ENCODE measurements around the gene ART1.
A peak's percentile ranks its signal among the peaks of the same experiment; 100 is the strongest.
"Not testable (repeated sequence)": the region's sequence is repeated elsewhere in the genome, so short reads cannot be mapped to it uniquely, and the experiment has no call there.

ART1 gene, protein sequence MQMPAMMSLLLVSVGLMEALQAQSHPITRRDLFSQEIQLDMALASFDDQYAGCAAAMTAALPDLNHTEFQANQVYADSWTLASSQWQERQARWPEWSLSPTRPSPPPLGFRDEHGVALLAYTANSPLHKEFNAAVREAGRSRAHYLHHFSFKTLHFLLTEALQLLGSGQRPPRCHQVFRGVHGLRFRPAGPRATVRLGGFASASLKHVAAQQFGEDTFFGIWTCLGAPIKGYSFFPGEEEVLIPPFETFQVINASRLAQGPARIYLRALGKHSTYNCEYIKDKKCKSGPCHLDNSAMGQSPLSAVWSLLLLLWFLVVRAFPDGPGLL

DNA sequence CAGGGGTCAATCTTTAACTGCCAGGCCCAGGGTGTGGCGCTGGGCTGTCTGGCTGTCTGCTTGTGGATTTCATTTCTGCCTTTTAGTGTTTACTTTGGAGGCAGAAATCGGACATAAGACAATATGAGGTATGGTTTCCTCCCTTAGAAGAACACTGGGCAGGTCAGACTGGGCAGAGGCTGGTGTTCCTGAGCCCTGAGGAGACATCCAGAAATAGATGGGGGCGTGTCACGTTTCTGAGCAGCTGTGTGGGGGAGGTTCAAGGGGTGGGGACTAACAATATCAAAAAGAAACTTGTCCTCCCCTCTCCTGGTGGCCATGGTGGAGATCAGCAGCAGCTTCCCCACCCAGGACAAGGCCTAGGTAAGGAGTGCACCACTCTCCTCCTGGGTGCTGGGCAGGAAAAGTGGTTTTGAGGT is at the start of gene ART1:
ART1 (plus strand) TSS at position 312 of the 419 bp plus-strand sequence. CDS start 14,086 bp downstream, outside the sequence.
- no peak for DNase-seq

DNA sequence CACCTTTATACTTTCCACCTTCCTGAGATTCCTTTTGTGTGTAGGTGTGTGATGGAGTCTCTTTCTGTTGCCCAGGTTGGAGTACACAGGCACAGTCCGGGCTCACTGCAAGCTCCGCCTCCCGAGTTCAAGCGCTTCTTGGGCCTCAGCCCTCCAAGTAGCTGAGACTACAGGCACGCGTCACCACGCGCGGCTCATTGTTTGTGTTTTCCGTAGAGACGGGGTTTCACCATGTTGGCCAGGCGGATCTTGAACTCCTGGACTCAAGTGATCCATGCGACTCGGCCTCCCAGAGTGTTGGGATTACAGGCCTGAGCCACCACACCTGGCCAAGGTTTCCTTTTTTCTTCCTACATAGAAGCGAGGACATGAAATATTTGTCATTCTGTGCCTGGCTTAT is 47.2 kb upstream of the ART1 start:
- DNase-seq, result not testable (repeated sequence)

DNA sequence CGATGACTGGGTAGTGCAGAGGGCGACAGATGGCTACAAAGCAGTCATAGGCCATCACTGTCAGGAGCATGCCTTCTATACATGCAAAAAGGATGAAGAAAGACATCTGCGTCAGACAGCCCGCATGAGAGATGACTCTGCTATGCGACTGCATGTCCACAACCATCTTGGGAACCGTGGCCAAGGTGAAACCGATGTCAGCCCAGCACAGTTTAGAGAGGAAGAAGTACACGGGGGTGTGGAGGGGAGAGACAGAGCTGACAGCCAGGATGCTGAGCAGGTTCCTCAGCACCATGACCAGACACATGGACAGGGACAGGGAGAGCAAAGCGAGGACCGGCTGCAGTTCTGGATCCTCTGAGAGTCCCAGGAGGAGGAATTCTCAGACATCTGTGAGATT is 44.7 kb upstream of the ART1 start:
- not testable (repeated sequence) for DNase-seq

DNA sequence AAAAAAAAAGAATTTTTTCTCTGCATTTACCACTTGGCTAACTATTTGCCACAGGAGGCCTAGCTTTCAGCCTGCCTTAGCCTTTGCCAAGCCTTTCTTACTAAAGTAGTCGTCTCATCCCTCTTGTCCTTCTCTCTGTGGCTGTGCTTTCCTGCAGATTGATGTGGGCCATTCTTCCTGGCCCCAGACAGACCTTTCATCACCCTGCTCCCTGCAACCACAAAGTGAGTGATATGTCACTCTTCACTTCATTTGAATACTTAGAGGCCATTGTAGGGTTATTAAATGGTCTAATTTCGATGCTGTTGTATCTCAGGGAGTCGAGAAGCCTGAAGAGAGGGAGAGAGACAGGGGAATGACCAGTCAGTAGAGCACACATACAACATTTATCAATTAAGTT is 40.8 kb upstream of the ART1 start:
- no peak for DNase-seq

DNA sequence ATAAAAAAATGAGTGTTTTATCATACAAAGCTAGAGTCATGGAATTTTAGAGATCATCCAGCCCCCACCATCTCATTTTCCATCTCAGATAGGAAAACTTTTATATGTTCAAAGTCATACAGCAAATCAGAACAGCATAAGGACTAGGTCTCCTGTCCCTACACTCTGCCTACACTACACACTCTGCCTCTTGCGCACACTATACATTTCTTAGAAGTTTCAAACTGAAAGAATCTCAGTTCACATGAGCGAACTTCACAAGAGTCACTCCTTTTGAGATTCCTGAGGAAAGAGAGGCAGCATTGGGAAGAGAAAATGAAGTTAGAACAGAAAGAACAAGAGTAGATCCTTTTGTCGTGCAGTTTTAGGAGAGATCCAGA is 39.7 kb upstream of the ART1 start:
- no peak for DNase-seq

DNA sequence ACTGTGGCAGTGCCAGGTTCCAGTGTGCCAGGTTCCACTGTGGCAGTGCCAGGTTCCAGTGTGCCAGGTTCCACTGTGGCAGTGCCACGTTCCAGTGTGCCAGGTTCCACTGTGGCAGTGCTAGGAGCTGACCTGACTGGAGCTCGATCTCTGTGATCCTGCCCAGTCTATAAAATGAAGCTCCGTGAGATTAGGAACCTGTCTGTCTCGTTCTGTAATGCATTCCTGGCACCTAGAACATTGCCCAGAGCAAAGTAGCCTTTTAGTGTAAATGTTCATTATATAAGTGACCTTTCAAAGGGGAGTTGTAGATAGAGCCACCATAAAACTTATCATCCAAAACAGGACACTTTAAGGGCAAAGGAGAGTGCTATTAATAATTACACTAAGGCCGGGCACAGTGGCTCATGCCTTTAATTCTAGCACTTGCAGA is 39.1 kb upstream of the ART1 start:
- DNase-seq, result no peak

DNA sequence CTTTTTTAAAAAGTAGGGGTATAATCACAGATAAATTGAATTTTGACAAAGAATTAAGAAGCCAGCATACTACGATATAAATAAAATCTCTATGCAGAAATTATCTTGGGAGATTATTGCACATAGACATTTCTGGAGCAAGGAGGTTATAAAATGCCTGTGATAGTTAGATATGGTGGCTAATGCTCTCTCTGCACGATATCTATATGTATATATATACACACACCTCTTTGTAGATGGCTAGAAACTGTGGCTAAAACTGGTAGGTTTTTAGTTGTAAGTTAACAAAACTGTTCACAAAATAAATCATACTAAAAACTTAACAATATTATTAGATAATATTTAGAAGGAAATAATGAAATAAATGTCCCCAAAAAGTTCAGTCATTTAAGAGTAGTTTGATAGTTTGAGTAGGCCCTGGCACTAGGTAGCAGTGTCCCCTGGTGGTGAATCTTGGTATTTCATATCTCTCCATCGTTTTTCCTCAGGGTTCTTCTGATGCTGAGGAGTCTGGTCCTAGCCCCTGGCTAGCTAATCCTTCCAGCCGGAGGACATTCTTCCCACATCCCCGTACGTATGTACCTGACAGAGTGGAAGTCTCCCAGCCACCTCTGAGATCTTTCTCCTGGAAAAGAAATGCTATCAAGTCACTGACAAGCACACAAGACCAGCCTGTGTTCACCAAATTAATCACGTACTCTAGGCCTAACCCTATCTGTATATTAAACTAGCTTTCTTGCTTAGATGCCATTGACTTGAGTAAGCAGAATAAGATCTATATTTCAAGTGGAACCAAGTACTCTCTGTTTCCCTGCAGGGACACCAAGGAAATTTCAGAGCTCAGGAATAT is 35.3 kb upstream of the ART1 start:
- peak; percentile 39 for DNase-seq

DNA sequence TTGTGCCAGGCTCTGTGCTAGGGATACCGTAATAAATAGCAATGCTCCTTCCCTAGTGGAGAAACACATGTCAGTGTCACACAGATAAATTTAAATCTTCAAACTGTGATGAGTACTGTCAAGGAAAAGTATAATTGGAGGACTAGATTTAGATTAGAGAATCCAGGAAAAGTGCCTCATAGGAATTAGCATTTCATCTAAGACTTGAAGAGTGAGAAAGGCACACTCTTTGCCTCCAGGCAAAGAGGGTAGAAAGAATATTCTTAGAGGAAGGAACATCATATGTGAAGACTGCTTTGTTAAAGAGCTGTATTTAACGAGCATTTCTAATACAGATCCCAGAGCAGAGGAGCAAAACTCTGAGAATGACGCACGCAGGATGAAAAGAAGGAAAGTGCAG is 34.1 kb upstream of the ART1 start:
- DNase-seq, result no peak

DNA sequence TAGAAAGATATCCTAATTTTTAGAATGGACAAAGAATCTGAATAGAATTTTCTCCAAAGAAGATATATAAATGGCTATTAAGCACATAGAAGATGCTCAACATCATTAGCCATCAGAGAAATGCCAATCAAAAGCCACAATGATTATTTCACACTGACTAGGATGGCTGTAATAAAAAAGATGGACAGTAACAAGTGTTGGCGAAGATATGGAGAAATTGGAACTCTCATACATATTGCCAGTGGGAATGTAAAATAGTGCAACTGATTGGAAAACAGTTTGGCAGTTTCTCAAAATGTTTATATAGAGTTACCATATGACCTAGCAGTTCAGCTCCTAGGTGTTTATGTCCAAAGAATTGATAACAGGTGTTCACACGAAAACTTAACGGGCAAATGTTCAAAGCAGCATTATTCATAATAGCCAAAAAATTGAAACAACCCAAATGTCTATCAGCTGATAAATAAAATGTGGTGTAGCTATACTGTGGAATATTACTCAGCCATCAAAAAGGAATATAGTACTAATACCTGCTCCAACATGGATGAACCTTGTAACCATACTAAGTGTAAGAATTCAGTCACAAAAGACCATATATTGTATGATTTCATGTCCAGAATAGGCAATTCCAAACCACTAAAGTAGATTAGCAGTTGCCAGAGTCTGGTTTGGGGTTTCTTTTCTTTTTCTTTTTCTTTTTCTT is 32.8 kb upstream of the ART1 start:
- DNase-seq, result no peak

DNA sequence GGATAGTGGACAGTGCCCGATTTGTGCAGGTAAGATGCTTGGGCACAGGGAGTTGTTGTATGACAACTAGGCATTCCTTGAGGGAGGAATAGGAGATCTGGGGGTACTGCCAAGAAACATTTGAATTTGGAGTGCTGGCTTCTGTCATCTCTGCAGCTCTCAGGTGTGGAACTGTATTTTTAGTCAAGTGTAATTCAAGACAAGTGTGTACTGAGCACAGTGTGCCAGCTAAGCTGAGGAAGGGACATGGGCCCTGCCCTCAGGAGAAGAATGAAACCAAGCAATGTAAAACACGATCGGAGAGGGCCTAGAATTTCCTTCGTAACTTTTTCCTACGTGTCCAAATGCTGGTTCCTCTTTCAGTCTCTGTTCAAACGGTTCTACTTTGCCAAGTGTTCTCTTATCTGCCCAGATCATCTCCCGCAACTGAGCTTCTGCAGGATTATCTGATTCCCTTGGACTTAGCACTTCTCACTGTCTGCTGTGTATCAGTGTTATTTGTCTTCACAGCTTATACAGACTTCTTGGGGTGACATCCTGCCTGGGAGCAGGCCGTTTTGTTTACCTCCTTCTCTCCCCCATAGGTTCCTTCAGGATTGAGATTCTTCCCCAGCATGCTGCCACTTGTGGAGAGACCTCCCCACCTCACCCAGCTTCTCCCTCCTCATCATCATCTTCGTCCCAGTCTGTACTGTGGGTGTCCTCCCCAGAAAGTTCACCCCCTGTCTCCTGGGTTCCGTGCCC is 30.8 kb upstream of the ART1 start:
- DNase-seq, result no peak

DNA sequence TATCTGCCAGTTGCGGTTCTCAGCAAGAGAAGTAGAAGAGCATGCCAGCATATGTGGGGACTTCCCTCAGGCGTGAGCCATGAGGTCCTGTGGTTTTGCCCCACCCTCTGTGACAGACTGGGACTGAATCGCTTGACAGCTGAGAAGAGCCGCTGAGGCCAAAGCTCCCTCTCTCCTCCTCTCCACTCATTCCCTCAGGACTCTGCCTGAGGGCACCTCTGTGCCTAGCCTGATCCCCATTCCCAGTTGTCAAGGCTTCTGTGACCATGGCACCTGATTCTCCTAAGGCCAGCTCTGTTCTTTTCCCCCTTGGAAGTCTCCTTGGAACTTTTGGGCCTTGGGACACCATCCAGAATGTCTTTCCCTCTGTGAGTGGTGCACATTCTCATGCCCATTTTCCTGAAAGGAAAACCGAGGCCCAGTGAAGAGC is 30.2 kb upstream of the ART1 start:
- DNase-seq, result no peak

DNA sequence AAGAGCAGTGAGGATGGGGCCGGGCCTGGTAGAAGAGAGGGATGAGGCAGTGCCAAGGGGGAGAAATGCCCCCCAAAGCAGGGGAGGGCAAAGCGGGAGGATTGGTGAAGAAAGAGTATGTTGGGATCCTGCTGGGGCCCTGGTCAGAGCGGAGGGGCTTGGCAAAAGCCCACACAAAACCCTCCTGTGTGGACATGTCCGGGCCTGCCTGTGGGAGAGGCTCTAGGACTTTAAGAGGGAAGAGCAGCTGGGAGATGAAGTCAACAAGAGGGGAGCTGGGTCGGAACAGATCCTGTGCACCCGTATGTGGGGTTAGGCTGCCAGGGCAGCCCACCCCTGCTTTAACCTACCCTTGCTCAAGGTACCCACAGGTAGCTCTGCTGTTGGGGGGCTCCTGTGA is 28.9 kb upstream of the ART1 start:
- DNase-seq, result no peak

DNA sequence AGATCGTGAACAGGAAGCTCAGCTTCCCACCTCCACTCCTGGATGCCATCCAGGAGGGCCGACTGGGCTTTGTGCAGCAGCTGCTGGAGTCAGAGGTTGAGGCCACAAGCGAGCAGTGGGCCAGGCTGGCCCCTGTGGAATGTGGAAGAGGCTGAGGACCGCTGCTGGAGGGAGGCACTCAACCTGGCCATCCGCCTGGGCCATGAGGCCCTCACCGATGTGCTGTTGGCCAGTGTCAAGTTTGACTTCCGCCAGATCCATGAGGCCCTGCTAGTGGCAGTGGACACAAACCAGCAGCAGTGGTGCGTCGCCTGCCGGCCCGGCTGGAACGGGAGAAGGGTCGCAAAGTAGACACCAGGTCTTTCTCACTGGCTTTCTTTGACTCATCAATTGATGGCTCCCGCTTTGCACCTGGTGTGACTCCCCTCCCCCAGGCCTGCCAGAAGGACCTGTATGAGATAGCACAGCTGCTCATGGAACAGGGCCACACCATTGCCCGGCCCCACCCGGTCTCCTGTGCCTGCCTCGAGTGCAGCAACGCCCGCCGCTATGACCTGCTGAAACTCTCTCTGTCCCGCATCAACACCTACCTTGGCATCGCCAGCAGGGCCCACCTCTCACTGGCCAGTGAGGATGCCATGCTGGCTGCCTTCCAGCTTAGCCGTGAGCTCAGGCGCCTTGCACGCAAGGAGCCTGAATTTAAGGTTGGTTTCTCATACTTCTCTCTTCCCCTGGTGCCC is 28.0 kb upstream of the ART1 start:
- DNase-seq, result no peak

DNA sequence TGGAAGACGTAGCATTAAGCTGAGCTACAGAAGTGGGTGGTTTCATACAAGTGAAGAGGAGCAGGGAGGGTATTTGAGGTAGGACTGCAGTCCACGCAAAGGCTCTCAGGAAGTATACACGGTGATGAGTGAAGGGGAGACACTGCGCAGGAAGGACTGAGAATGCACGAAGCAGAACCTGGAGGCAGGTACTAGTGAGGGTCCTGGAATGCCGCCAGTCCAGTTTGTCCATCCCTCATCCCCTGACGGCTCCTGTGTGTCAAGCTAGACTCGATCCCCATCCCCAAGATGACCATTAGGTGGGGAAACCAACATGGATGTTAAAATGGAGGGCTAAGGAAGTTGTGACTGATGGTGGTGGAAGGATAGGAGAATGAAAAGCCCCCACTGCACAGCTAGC is 26.9 kb upstream of the ART1 start:
- no peak for DNase-seq

DNA sequence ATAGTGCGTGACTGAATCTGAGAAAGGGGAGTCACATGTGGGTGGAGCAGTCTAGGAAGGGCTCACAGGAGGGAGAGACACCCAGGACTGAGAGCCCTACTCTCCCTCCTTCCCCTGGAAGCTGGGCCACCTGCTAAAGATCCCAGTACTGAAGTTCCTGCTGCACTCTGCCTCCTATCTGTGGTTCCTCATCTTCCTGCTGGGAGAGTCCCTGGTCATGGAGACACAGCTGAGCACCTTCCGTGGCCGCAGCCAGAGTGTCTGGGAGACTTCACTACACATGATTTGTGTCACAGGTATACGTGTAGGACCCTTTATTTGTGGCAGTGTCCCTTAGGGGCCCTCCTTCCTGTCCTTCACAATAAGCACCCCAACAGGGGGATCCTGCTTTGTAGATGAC is 22.4 kb upstream of the ART1 start:
- DNase-seq, result no peak

DNA sequence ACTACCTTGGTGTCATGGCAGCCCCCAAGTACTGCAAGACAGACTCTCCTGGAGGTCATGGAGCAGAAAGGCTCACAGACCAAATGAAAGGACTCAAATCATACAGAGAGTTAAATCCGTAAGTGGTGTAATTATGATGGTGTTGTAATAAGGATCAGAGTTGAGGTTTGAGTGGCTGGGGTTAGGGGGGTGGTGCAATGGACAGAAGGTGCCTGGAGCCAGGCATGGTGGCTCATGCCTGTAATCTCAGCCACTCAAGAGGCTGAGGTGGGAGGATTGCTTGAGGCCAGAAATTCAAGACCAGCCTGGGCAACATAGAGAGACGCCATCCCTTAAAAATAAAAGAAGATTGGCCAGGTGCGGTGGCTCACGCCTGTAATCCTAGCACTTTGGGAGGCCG is 21.8 kb upstream of the ART1 start:
- DNase-seq, result no peak

DNA sequence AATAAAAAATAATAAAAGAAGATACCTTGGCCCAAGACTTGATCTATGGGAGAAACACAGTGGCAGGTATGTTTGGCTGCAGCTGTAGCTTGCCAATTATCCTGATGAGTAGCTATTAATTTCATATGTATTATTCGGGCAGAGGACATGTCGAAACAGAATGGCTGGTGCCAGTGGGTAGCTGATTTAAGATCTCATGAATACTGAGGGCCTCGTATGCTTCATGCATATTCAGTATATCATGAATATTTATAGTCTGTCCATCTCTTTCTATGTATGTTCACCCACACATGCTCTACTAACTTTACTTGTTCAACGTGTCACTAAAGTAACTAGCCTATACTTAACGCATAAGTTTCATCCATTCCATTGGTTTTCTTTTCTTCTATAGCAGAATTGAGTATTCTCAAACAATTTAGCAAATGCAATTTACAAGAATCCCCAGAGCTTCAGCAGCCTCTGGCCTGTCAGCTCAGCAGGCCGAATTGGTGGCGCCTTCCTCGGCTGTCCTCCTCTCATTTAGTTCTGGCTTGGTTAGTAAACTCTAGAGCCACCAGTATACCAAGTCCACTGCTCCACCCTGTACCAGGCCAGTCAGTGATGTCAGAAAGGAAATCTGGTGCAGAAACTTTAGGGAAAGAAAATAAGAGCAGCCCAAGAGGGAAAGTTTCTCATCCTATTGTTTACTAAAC is 21.0 kb upstream of the ART1 start:
- DNase-seq, result no peak

DNA sequence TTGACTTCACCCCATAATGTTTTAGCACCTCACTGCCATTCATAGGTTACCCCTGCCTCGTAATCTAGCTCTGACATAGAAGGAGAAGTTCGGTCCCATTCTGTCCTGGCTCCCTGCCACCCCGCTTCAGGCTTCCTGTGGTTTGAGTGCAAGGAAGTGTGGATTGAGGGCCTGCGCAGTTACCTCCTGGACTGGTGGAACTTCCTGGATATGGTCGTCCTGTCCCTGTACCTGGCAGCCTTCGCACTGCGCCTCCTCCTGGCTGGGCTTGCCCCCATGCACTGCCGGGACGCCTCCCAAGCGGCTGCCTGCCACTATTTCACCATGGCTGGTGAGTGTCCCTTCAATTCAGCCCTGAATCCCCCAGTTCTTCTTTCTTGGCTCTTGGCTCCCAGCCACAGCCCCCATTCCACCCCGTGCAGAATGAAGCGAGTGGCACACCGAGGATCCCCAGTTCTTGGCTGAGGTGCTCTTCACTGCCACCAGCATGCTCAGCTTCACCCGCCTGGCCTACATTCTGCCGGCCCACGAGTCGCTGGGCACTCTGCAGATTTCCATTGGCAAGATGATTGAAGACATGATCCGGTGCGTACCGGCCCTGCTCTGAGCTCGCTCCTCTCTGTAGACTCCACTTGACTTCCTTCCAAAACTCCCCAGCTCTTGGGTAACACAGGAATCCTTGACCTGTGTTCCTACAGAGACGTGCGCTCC is 18.5 kb upstream of the ART1 start:
- no peak for DNase-seq

DNA sequence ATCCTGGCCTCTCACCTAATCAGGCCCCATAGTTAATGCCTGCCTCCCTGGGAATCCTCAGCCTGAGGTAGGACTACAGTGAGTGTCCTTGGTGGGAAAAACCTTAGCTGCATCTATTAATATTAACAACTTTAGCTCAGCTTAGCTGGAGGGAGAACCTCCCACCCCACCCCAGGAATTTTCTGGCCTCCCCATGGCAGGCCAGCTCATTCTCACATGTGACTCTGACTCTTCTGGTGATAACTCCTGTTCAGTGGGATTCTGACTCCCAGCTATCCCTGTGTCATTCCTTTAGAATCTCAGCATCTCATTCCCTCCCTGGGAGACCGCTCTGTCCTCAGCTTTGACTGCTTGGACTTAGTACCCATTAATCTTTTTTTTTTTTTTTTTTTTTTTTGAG is 17.6 kb upstream of the ART1 start:
- no peak for DNase-seq

DNA sequence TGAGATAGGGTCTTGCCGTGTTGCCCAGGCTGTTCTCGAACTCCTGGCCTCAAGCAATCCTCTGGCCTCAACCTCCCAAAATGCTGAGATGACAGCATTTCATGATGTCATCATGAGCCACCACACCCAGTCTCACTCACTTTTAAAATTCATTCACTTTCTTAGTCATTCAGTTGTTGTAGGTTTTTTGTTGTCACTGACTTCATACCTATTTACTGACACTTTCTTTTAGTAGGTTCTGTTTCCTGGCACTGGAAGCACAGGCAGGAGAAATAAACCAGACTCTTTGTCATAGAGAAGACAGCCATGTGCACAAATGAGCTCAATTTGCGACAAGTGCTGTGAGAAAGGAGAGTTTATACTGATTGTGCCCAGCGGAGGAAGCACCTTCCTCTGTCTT is 13.6 kb upstream of the ART1 start:
- DNase-seq, result no peak

Measured in NCI-H1092 treated with DMSO at 0.1 percent for 48 hours (cell line).